SH-SY5Y (cell line): ENCODE data around the gene SLC22A5.

Source experiments
- GATA2 ChIP-seq: IDR thresholded peaks from 2 replicates; pipeline ENCODE4 v1.6.1; 2011; ENCODE audit warnings: mild to moderate bottlenecking, low read depth, low read length
- GATA3 ChIP-seq: IDR thresholded peaks from 2 replicates; pipeline ENCODE4 v1.6.1; 2011; ENCODE audit warnings: low read depth, mild to moderate bottlenecking, low read length, moderate library complexity

- TF ChIP-seq GATA3 (no peak), GATA2 (no peak)
Measured at GRCh38 chr5:132417461-132417860, 48.0 kb downstream of the SLC22A5 start.
